ENCODE results near the gene EPHA2.
"Not testable (repeated sequence)": the region's sequence is repeated elsewhere in the genome, so short reads cannot be mapped to it uniquely, and the experiment has no call there.

The EPHA2 gene

GRCh38 chr1:16155537-16156410 is at the start of gene EPHA2:
Gene EPHA2, minus strand, starts transcription at chr1:16156069. Its CDS starts 137 bp downstream, at chr1:16155932.
- Histone ChIP-seq H3K4me3 (peak within 1 kb of the TSS; percentile 68 to 83 (median 75)), H3K27ac (peak within 1 kb of the TSS; percentile 18 to 96 (median 91))

GRCh38 chr1:16205334-16205671 is 49.4 kb upstream of the EPHA2 start:
- peak overlapping the region in 8 of 21 experiments; percentile 59 to 91 (median 86) for H3K27ac ChIP-seq
- no peak overlapping the region for H3K4me3 ChIP-seq

GRCh38 chr1:16204634-16205333 is 48.9 kb upstream of the EPHA2 start:
- no peak overlapping the region for H3K4me3 ChIP-seq
- peak overlapping the region in 1 of 21 experiments; percentile 59 for H3K27ac ChIP-seq

- H3K27ac ChIP-seq: no peak overlapping the region
- no peak overlapping the region for H3K4me3 ChIP-seq
Observed at GRCh38 chr1:16204216-16204615, 48.3 kb upstream of the EPHA2 start.

GRCh38 chr1:16203550-16203949 is 47.7 kb upstream of the EPHA2 start:
- H3K4me3 ChIP-seq: no peak overlapping the region
- H3K27ac ChIP-seq: no peak overlapping the region

GRCh38 chr1:16202281-16203210 is 46.7 kb upstream of the EPHA2 start:
- no peak overlapping the region for H3K4me3 ChIP-seq
- H3K27ac ChIP-seq: no peak overlapping the region

- Histone ChIP-seq H3K4me3 (no peak overlapping the region), H3K27ac (peak overlapping the region in 2 of 21 experiments; percentile 6 to 22)
Observed at GRCh38 chr1:16199700-16200099, 43.8 kb upstream of the EPHA2 start.

- no peak overlapping the region for H3K4me3 ChIP-seq
- peak overlapping the region in 1 of 21 experiments; percentile 6 for H3K27ac ChIP-seq
Observed at GRCh38 chr1:16199157-16199501, 43.3 kb upstream of the EPHA2 start.

- no peak overlapping the region for H3K4me3 ChIP-seq
Observed at GRCh38 chr1:16198444-16199156, 42.7 kb upstream of the EPHA2 start.

GRCh38 chr1:16196874-16197273 is 41.0 kb upstream of the EPHA2 start:
- no peak overlapping the region for H3K4me3 ChIP-seq

More at GRCh38 chr1:16198444-16199156, 42.7 kb upstream of the EPHA2 start:
- H3K27ac ChIP-seq: no peak overlapping the region

GRCh38 chr1:16196139-16196538 is 40.3 kb upstream of the EPHA2 start:
- H3K27ac ChIP-seq, H3K4me3 ChIP-seq: not testable (repeated sequence)

More at GRCh38 chr1:16196874-16197273, 41.0 kb upstream of the EPHA2 start:
- H3K27ac ChIP-seq: no peak overlapping the region

GRCh38 chr1:16195518-16195905 is 39.6 kb upstream of the EPHA2 start:
- Histone ChIP-seq H3K4me3 (no peak overlapping the region), H3K27ac (no peak overlapping the region)

GRCh38 chr1:16191916-16192546 is 36.2 kb upstream of the EPHA2 start:
- no peak overlapping the region for H3K4me3 ChIP-seq
- peak overlapping the region in 7 of 21 experiments; percentile 6 to 65 (median 35) for H3K27ac ChIP-seq

GRCh38 chr1:16191309-16191708 is 35.4 kb upstream of the EPHA2 start:
- H3K4me3 ChIP-seq: no peak overlapping the region
- peak overlapping the region in 6 of 21 experiments; percentile 24 to 65 (median 48) for H3K27ac ChIP-seq

GRCh38 chr1:16189921-16190621 is 34.2 kb upstream of the EPHA2 start:
- peak overlapping the region in 15 of 21 experiments; percentile 10 to 78 (median 51) for H3K27ac ChIP-seq
- H3K4me3 ChIP-seq: no peak overlapping the region

GRCh38 chr1:16189003-16189402 is 33.1 kb upstream of the EPHA2 start:
- H3K4me3 ChIP-seq: no peak overlapping the region
- peak overlapping the region in 16 of 21 experiments; percentile 26 to 78 (median 58) for H3K27ac ChIP-seq

GRCh38 chr1:16187748-16188401 is 32.0 kb upstream of the EPHA2 start:
- H3K27ac ChIP-seq: peak overlapping the region in 5 of 21 experiments; percentile 3 to 71 (median 24)

More at GRCh38 chr1:16187748-16188401, 32.0 kb upstream of the EPHA2 start:
- no peak overlapping the region for H3K4me3 ChIP-seq

All from skin epidermis (tissue), 12 donors.